AG04449 (cell line): ENCODE data around the gene SERPING1.

Source experiments
- CTCF ChIA-PET: fragments of 350-600 bp; formaldehyde crosslinking; extraction: SDS; loops from one replicate; lab custom pipeline; 2021; ENCODE audit warnings: antibody characterized with exemption; lab: Yijun Ruan, JAX
- POLR2A ChIA-PET: fragments of 400-600, 350-600 bp; formaldehyde crosslinking; extraction: SDS; loops from one replicate; lab custom pipeline; 2020; ENCODE audit warnings: antibody characterized with exemption, inconsistent platforms; lab: Yijun Ruan, JAX
- DNase-seq: peaks from one replicate; pipeline ENCODE4 v3.0.0-alpha.2; 2010; ENCODE audit warnings: low read depth, low spot score
- H3K4me3 ChIP-seq: 2 replicates; pipeline ENCODE4 v1.5.1; 2011; ENCODE audit warnings: low read depth, mild to moderate bottlenecking, control low read depth, low read length
- TF ChIP-seq, protein P1 (sequence below): IDR thresholded peaks from one replicate; pipeline ENCODE4 v1.5.1; 2011; ENCODE audit warnings: mild to moderate bottlenecking, moderate library complexity, low read length, control low read depth, inconsistent platforms; ENCODE audit not compliant: insufficient read depth; ENCODE audit errors: missing control alignments

SERPING1 gene

DNA sequence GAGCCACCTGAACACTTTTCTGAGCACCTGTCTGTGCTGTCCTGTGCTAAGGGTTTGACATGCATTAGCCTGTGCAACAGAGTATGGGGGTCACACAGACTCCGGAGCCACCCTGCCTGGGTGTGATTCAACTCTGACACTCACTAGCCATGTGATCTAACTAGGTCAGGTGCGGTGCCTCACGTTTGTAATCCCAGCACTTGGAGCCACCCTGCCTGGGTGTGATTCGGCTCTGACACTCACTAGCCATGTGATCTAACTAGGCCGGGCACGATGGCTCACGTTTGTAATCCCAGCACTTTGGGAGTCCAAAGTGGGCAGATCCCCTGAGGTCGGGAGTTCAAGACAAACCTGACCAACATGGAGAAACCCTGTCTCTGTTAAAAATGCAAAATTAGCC lies 41.4 kb upstream of the SERPING1 start:
- POLR2A ChIA-PET: interaction anchor here (0.7 kb wide), 1 partner anchor 22 kb away, joined by 3 read pairs; no protein-coding TSS in a partner anchor
- DNase-seq: no peak
- CTCF ChIA-PET: interaction anchor here (1.1 to 2.1 kb wide), 3 partner anchors 12 to 213 kb away, joined by 3 to 11 read pairs (median 8); partner anchors contain the start of gene UBE2L6
- TF ChIP-seq, protein P1, sequence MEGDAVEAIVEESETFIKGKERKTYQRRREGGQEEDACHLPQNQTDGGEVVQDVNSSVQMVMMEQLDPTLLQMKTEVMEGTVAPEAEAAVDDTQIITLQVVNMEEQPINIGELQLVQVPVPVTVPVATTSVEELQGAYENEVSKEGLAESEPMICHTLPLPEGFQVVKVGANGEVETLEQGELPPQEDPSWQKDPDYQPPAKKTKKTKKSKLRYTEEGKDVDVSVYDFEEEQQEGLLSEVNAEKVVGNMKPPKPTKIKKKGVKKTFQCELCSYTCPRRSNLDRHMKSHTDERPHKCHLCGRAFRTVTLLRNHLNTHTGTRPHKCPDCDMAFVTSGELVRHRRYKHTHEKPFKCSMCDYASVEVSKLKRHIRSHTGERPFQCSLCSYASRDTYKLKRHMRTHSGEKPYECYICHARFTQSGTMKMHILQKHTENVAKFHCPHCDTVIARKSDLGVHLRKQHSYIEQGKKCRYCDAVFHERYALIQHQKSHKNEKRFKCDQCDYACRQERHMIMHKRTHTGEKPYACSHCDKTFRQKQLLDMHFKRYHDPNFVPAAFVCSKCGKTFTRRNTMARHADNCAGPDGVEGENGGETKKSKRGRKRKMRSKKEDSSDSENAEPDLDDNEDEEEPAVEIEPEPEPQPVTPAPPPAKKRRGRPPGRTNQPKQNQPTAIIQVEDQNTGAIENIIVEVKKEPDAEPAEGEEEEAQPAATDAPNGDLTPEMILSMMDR: no peak
- no peak overlapping the region for H3K4me3 ChIP-seq

DNA sequence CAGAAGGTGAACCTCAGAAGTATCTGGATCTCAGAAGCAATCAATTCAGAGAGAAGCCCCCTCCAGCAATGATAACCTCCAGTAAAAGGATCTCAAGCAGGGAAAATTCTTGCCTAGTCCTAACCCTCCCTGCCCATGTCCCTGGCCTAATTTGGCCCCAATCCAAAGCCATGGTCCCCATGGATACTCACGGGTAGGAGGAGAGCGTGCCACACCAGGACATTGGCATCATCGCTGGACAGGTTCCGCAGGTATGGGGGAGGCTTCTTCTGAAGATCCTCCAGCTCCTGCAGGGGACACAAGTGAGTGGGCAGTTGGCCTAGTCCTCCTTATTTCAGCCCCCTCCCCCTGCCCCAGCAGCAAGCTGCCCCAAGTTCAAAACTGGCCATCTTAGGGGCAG lies 37.3 kb upstream of the SERPING1 start:
- POLR2A ChIA-PET: no interaction called here
- CTCF ChIA-PET: interaction anchor here (1.5 to 3.5 kb wide), 2 partner anchors 9 to 102 kb away, joined by 8 to 29 read pairs; partner anchors contain the start of gene UBE2L6
- TF ChIP-seq, protein P1: no peak
- H3K4me3 ChIP-seq: no peak overlapping the region
- no peak for DNase-seq

DNA sequence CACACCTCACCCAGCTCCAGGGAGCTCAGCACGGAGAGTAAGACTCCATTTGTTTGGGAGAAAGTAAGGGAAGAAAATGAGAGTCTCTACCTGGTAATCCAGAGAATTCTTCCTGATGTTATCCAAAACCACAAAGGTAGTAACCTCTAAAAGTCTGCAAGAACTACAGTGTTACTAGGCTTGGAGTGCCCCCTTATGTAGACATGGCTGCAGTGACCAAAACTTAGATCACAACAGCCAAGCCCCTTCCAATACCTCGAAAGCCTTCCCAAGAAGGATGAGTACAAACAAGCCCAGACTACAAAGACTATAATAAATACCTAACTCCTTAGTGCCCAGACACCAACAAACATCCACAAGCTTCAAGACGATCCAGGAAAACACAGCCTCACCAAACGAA lies 34.9 kb upstream of the SERPING1 start:
- H3K4me3 ChIP-seq: no peak overlapping the region
- TF ChIP-seq, protein P1: no peak
- ChIA-PET CTCF (interaction anchor here (0.7 to 2.6 kb wide), 4 partner anchors 15 to 82 kb away, joined by 3 to 7 read pairs (median 4); no protein-coding TSS in a partner anchor), POLR2A (no interaction called here)
- no peak for DNase-seq

DNA sequence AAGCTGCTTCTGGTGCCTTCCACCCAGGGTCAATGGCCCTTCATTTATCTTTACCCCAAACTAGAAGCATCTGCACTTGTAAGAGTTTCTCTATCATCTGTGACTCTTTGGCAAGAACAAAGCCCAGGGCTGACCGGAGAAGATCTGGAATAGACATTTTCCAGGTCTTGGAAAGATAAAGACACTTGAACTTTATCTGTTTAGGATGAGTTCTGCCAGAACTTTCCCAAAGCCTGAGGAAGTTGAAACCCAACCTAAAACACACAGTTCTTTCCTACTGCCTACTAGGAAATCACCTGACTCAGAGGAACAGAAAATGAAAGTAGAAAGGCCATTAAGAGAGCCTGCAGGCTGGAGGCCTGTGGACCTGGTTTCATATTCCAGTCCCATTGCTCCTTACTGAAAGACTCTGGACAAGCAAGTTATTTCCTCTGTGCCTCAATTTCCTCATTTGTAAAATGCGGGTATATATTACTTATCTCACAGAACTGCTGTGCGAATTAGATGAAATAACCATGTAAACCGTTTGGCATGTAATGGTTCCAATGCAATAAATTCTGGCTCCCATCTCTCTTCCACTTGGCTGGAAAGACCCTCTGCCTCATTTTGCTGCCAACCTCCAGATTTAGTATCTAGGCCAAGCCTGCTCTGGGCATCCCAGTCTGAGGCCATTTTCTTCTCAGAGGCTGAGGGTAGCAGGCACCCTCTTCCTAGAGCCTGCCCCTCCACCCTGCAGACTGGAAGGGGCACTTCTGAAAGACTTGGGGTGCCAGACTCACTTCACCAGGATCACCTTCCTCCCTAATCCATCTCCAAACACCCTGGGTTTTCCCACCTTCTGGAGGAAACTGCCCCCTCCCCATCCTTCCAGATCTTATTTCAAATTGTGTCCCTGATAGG lies 31.2 kb upstream of the SERPING1 start:
- ChIA-PET POLR2A (interaction anchor here (0.5 kb wide), 1 partner anchor 98 kb away, joined by 3 read pairs; no protein-coding TSS in a partner anchor), CTCF (interaction anchor here (0.6 to 8.0 kb wide), 7 partner anchors 9 to 222 kb away, joined by 3 to 306 read pairs (median 4); no protein-coding TSS in a partner anchor)
- no peak for DNase-seq
- H3K4me3 ChIP-seq: peak overlapping the region; percentile 89
- TF ChIP-seq, protein P1: no peak

DNA sequence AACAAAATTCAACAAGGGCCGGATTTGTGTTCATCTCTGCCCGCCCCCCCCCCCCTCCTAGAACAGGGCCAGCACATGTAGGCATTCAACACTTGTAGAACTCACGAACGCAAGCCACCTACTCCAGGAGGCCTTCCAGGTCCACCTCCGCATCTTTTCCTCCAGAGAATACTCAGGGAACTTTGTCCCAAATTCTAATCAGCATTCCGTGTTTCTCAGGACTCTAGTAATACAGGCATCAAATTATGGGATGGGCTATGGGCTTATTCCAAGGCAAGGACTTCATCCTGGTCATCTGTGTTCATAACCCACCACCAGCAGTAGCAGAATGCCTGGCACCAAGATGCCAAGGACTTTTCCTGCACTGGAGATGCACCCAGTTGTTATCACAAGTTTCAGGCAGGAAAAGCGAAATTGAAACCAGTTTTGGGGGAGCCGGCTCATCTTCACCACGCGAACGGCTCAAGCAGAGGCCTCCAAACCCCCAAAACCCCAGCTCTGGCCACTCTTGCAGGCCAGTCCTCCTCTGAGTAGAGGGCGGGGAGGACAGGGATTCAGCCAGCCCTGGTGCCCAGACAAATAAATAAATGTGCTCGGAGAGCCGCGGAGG lies 30.5 kb upstream of the SERPING1 start:
- H3K4me3 ChIP-seq: peak overlapping the region; percentile 89
- no peak for DNase-seq
- ChIA-PET POLR2A (interaction anchor here (0.5 to 2.1 kb wide), 5 partner anchors 20 to 165 kb away, joined by 3 to 12 read pairs (median 3); no protein-coding TSS in a partner anchor), CTCF (interaction anchor here (0.7 to 8.0 kb wide), 27 partner anchors 8 to 255 kb away, joined by 3 to 306 read pairs (median 6); partner anchors contain the start of gene SLC43A1)
- TF ChIP-seq, protein P1: no peak
